ENCODE measurements around the gene MYB.
A peak's percentile ranks its signal among the peaks of the same experiment; 100 is the strongest.

The MYB gene

GRCh38 chr6:135183532-135184440, 2.7 kb downstream of the MYB start:
- no peaks in the 10 kb centered on the region for H3K36me3 ChIP-seq
- peak in 1 of 2 experiments; percentile 21 for TF ChIP-seq CTCF (IDR thresholded peaks at IDR 0.05)
- no peak overlapping the region for H3K27ac ChIP-seq
- no peaks in the 10 kb centered on the region for H3K9me3 ChIP-seq
- H3K27me3 ChIP-seq, result peaks cover 0 to 41% of the 10 kb centered on the region in 2 donors
- peaks cover 0 to 37% (median 28%) of the 10 kb centered on the region in 4 donors for H3K4me1 ChIP-seq
- intact Hi-C loops (cut with DNase I; ENCODE audit: low total_unique reads), result no loop called here
- H3K4me3 ChIP-seq, result peak overlapping the region in 1 of 2 donors; percentile 71
- DNase-seq, result no peak

GRCh38 chr6:135185483-135185882, 4.4 kb downstream of the MYB start:
- Histone ChIP-seq H3K4me3 (no peak overlapping the region), H3K27me3 (peaks cover 0 to 42% of the 10 kb centered on the region in 2 donors), H3K27ac (no peak overlapping the region), H3K4me1 (peaks cover 0 to 30% (median 25%) of the 10 kb centered on the region in 4 donors), H3K9me3 (no peaks in the 10 kb centered on the region), H3K36me3 (no peaks in the 10 kb centered on the region)
- TF ChIP-seq CTCF (IDR thresholded peaks at IDR 0.05), result no peak
- DNase-seq, result no peak
- intact Hi-C loops (cut with DNase I; ENCODE audit: low total_unique reads), result no loop called here

- H3K4me3 ChIP-seq, result no peak overlapping the region
- intact Hi-C loops (cut with DNase I; ENCODE audit: low total_unique reads), result no loop called here
- no peak for DNase-seq
- H3K4me1 ChIP-seq, result peaks cover 0 to 27% (median 23%) of the 10 kb centered on the region in 4 donors
- H3K27ac ChIP-seq, result no peak overlapping the region
- no peaks in the 10 kb centered on the region for H3K9me3 ChIP-seq
- TF ChIP-seq CTCF (IDR thresholded peaks at IDR 0.05), result no peak
- H3K27me3 ChIP-seq, result peaks cover 0 to 42% of the 10 kb centered on the region in 2 donors
- no peaks in the 10 kb centered on the region for H3K36me3 ChIP-seq
Observed at GRCh38 chr6:135186255-135186654, 5.1 kb downstream of the MYB start.

GRCh38 chr6:135187372-135187771, 6.3 kb downstream of the MYB start:
- H3K9me3 ChIP-seq, result no peaks in the 10 kb centered on the region
- H3K4me1 ChIP-seq, result peaks cover 0 to 17% (median 16%) of the 10 kb centered on the region in 4 donors
- DNase-seq, result no peak
- peaks cover 0 to 42% of the 10 kb centered on the region in 2 donors for H3K27me3 ChIP-seq
- no peaks in the 10 kb centered on the region for H3K36me3 ChIP-seq
- H3K27ac ChIP-seq, result no peak overlapping the region
- no peak for TF ChIP-seq CTCF (IDR thresholded peaks at IDR 0.05)
- intact Hi-C loops (cut with DNase I; ENCODE audit: low total_unique reads), result no loop called here
- no peak overlapping the region for H3K4me3 ChIP-seq

- Histone ChIP-seq H3K4me3 (no peak overlapping the region), H3K4me1 (peaks cover 0 to 4% (median 2%) of the 10 kb centered on the region in 4 donors), H3K27ac (no peak overlapping the region), H3K9me3 (no peaks in the 10 kb centered on the region), H3K27me3 (peaks cover 0 to 36% of the 10 kb centered on the region in 2 donors), H3K36me3 (no peaks in the 10 kb centered on the region)
- TF ChIP-seq CTCF (IDR thresholded peaks at IDR 0.05), result no peak
- no peak for DNase-seq
- intact Hi-C loops (cut with DNase I; ENCODE audit: low total_unique reads), result no loop called here
Observed at GRCh38 chr6:135188718-135189117, 7.6 kb downstream of the MYB start.
